Stimulated activated naive CD4-positive, alpha-beta T cell treated with Interleukin-2 at 50 U/mL for 16 hours (primary cell): Measurements from ENCODE around the gene TCAF2.
"Not testable (repeated sequence)": the region's sequence is repeated elsewhere in the genome, so short reads cannot be mapped to it uniquely, and the experiment has no call there.

Experiments
- DNase-seq: peaks from one replicate; lab custom pipeline; 2025; lab: John Stamatoyannopoulos, UW

TCAF2 gene

DNA sequence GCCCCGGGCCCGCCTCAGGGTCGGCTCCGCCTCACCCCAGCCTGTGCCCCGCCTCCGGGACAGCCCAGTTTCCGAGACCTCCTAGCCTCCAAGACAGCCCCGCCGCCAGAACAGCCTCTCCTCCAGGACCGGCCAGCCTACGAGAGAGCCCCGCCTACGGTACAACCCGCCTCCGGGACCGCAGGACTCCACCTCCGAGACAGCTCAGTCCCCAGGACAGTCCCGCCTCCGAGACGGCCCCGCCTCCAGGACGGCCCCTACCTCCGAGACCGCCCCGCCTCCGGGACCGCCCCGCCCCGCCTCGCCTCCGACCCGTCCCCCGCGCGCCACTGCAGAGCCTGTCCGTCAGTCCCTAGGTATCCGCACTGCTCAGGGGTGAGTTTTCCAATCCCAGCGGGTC, at the start of gene TCAF2:
TCAF2 (plus strand) TSS at position 329 of the 400 bp plus-strand sequence.
- not testable (repeated sequence) for DNase-seq

DNA sequence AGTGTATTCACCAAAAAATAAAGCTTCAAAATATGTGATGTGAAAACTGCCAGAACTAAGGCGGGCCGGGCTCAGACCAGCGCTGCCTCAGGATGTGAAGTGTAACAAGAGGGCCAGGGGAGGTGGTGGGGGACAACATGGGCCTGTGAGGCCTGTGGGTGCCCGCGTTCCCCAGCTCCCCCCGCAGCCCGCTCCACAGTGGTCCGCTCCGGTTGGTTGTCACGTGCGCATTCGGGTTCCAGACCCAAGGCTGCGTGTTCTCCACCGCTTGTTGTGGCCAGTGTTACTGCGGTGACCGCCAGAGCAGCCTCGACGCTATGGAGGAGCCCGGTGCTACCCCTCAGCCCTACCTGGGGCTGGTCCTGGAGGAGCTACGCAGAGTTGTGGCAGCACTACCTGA, 49.3 kb upstream of the TCAF2 start, which contains the start of gene CTAGE15:
CTAGE15 (plus strand) TSS at position 301 of the 400 bp plus-strand sequence; CDS start at position 318, 17 bp downstream.
- DNase-seq = not testable (repeated sequence)

DNA sequence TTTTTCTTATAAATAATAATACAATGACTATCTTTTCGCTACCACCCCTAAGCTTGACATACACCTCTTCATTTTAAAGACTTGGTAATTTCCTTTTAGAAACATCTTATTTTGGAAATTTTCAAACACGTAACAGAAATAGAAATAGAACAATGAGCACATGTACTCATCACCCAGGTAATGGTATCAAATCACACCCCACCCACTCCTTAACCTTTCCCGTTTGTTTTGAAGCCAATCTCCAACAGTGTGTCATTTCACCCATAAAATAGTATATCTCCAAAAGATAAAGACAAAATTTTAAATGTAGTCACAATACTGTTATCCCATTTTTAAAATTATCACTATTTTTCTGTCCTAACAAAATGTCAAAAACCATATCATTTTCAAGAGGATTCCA, 32.6 kb upstream of the TCAF2 start:
- DNase-seq = not testable (repeated sequence)

DNA sequence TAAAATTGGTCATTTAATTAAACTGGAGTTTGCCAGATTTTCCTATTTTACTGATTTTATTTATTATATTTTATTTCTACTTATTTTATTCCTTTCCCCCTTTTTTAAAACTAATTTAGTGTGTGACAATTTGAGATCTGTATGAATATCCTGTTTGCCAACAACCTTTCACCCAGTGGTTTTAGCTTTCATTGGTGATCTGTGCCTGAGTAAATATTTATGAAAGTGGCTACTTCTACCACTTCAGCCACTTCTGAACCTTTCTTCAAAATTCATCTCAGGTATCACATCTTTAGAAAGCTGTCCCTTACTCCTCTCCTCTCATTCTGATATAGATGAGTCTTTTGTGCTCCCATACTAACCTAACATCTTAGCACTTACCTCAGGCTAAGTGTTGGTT, 30.9 kb upstream of the TCAF2 start:
- not testable (repeated sequence) for DNase-seq

DNA sequence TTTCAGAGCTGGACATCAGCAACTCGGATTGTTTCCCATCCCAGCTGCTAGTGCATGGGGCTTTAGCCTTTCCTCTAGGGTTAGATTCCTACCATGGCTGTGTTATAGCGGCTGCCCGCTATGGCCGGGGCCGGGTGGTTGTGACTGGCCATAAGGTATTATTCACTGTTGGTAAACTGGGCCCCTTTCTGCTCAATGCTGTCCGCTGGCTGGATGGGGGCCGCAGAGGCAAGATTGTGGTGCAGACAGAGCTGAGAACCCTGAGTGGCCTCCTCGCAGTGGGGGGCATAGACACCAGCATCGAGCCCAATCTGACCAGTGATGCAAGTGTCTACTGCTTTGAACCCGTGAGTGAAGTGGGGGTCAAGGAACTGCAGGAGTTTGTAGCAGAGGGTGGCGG, 22.7 kb upstream of the TCAF2 start:
- DNase-seq = not testable (repeated sequence)

DNA sequence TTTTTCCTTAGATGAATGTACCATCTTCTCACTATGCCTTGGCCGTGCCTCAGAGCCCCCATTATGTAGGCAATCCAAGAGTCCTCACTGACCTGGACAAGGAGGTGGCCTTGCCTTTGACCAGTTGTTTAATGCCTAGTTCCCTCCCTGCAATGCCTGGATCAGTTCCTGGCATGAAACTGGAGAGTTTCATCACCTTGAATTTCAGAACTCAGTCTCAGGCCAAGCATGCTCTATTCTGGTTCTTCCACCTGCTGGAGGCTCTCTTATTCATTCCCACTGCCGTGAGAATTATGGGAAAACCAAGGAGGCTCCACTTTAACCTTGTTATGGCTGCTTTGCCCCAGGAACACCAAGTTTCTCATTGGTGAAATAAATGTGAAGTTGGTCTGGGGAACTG, 17.2 kb upstream of the TCAF2 start:
- DNase-seq = not testable (repeated sequence)

DNA sequence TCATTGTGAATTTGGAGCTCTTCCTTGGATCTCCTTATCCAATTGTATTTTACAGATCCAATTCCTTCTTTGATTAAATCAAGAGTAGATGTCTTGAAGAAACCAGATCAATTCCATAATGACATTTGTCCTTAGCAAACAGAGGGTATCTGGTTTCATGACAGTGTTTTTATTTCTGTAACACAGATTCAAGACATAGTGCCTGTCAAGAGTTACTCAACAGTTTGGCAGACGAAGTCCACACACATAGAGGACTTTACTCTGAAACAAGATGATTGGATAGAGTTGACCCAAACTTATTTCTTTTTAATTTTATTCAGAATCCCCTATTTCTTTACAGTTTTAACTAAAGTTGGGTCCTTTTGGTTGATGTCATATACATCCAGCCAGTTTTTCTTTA, 14.7 kb upstream of the TCAF2 start:
- not testable (repeated sequence) for DNase-seq

DNA sequence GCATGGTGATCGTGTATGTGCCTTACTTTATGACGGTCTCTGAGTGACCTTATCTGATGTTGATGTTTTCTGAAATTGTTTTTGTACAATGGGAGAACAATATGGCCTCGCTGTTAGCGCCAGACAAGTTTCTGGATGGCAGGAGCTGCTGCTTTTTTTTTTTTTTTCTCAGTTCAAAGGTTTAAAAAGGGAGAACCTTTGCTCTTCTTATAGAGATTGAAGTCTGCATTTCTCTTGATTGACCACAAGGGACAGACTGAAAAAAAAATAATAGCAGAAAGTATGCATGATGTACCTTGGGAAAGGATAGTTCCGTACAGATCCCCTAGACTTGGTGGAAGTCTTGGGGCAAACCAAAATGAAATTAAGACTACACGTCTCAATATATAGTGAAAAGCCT, 5.2 kb upstream of the TCAF2 start:
- not testable (repeated sequence) for DNase-seq

DNA sequence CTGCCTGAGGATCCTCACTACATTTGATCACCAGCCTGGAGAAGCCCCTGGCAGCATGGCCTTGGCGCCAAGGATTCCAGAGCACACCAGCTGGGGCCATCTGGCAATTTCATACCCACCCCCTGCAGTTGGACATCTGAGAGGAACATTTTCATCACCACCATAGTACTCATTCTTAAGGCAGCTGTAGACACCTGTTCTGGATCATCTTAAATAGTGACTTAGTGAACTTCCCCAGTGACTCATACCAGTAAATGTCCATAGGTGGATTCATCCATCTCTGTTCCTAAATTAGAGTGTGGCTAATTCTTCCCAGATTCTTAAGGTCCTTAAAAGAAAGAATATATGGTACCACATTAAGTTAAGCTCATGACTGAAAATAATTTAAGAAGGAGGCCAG, 3.6 kb upstream of the TCAF2 start:
- not testable (repeated sequence) for DNase-seq

DNA sequence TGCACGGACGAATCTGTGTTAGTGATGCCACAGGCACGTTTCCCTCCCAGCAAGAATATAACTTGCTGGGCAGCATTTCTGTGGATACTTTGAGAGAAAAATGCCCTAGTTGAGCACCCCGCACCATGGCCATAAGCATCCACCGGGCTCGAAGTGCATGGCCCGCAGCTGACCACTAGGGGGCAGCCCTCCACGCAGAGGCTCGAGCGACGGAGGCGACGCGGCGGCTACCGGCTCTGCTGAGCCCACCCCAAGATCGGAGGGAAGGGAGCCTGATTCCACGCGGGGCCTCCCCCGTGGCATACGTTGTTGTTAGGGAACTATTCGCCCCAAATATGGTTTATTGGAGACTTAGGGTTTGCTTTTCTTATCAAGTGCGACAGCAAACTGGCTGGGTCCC, 716 bp upstream of the TCAF2 start:
- not testable (repeated sequence) for DNase-seq

DNA sequence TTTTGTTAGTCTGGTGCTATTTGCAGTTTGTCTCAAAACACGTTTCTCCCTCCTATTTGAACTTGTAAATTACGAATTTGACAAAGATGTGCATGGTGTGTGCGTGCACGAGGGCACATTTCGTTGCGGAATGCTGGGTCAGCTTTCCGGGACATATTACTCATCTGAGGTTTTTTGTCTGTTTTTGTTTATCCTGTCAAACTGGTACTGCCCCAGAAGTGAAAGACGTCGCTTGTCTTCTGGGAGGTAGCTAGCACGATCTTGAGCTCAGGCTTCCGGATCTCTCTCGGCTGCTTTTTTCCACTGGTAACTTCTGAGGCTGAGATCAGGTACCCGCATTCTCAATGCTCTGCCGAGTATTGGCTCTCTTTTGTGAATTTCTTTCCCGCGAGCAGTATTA, 401 bp downstream of the TCAF2 start:
- not testable (repeated sequence) for DNase-seq

DNA sequence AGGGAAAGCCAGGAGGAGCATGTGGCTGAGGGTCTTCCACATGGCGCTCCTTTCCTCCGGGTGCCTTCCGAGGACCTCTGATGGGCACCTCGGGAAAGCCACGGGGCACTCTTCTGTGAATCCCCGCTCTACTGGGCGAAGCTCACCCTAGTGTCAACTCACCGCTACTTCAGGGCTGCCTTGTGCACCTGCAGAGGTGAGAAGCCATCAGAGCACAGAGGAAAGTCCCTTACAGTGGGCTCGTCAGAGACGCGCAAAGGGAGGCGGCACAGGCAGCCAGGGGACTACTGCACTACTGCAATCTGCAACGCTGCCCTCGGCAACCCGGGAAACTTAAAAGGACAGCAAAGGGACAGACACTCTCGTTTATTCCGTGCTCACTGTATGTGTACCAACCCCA, 1.4 kb downstream of the TCAF2 start:
- not testable (repeated sequence) for DNase-seq

DNA sequence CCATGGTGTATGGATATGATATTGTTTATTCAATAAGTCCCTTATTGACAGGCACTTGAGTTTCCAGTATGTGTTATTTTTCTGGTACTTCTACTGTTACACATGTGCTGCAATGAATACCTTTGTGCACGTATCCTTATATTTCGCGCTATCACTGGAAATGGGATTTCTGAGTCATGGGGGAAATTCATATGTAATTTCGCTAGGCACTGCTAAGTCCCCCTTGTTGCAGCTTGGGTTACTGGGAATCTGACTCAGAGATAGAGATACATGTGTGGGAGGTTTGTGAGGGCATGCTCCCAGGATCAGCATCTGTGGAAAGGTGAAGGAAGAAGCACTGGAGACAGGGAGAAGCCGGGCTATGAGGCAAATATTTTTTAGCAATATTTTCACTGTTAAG, 9.9 kb downstream of the TCAF2 start:
- not testable (repeated sequence) for DNase-seq

DNA sequence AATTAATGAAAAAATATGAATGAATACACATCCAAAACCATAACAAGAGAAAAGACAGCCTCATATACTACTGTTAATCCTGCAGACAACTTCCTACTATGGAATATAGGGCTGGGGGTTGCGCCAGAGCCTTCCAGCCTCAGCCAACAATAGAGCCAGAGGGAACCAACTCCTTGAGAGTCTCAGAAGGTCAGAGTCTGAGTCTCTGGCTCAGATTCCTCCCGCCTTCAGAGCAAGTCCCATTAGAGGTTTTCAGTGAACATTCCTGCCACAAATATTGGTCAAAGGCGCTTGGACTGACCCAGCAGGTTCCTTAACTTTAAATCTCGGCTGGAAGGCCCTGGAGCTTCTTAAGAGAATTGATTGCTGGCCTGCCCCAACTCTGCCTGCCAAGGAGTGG, 11.7 kb downstream of the TCAF2 start:
- DNase-seq = not testable (repeated sequence)

DNA sequence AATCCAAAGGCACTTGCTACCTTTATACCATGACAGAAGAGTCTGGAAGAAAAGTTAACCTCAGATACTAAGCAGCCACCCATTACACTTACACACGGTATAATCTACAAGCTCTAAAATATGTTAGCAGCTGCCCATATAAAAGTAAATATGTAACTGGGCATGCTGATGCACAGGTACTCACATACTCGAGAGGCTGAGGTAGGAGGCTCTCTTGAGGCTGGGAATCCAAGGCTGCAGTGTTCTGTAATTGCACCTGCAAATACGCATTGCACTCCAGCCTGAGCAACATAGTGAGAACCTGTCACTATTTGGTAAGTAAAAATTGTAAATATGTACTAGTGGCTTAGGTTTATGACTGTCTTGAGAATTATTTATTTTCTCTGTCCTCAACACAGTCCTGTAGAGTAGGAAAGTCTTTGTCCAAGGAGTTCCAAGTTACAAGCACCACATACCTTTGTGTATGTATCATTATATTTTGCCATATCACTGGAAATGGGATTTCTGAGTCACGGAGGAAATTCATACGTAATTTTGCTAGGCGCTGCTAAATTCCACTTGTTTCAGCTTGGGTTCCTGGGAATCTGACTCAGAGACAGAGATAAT, 12.3 kb downstream of the TCAF2 start:
- not testable (repeated sequence) for DNase-seq

DNA sequence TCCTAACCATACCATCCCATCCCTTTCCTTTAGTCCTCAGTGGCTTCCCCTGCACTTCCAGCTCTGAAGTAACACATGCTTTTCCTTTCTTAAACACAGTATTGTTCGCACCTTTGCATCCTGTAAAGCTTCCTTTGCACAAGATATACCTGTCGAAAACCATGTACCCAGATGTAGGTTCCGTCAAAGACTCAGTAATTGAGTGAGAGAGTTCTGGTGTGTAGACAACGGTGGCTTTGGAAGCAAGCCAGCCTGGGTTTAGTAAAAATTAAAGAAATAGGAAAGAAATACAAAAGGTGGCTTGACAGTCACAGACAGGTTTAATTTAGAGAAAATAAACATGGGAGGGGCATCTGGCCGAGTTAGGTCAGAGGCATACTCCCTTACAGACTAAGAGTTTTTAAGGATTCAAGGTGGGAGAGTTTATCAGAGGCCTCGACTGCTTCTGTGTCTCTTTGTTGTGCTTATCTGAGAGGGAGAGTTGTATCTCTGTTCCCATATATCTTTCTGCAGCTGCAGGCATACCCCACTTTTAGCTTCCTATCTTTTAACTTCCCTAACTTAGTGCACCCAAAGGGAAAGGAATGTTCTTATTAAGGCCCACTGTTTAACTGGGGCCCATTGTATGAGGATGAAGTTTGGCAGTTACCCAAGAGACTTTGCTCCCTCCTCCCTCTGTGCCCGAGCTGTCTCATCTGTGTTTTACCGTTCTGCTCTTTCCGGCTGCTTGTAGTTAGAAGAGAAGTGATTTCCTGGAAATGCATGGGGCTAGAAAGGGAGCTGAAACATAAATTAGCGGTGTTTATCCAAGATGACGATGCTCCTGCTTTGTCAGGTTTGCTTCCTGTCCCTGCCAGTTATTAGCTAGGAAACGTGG, 14.8 kb downstream of the TCAF2 start:
- DNase-seq = not testable (repeated sequence)

DNA sequence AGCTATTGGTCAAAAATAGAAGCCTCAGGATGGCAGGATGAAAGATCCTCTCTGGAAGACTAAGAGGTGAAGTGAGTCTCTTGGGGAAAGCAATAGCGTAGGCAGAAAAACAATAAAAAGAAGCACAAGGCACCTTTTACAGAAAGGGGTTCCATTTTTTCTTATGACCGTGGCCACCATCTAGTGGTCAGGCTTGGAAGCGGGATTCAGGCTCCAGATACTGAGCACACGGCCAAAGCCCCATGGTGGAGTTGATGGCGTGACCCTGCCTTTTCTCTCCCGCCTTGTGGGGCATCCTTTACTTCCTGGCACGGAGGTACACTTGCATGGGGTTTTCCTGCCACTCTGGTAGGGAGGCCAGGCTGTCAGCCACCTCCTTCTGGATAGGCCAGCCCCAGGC, 18.6 kb downstream of the TCAF2 start:
- not testable (repeated sequence) for DNase-seq

DNA sequence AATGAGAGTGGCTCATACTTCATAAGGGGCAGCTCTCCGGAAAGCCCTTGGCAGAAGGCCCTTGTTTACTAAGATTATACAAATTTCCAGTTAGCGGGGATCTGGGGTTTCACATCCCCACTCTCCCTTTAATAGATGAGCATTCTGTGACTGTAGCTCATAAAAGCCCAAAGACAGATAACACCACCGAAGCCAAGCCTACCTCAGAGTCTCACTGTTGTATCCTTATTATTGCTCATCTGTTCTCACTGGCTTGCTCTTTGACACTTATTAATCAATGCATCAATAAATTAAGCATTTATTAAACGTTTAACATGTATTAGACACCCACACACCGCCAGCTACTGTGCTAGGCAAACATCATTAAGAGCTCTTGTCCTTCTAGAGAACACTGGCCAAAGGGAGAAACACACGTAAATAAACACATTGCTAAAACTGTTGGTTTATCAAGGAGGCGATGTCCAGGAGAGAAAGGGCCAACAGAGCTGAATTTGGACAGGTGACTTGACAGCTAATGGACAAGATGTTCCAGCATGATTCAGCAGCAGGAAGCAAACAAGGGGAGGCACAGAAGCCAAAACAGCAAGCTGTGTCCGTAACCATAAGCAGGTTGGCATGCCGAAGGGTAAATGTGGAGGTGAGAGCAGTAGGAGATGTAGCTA, 19.9 kb downstream of the TCAF2 start:
- DNase-seq = not testable (repeated sequence)

DNA sequence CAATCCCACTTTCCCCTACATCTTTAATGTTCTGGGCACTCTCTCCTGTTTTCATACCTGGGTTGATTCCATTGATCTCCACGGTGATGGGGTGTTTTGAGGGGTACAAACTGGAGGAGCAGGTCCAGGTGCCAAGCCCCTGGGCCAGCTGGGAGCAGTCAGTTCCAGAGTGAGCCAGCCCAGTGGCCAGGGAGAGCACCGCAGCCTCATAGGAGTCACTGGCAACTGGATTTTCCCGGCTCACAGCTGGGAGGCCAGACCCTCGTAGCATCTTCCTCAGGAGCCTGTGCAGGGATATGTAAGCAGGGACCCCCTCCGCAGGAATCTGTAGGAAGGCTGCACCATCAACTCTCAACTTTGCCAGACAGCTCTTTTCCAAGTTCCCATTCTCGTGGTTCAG, 25.8 kb downstream of the TCAF2 start:
- DNase-seq = not testable (repeated sequence)

DNA sequence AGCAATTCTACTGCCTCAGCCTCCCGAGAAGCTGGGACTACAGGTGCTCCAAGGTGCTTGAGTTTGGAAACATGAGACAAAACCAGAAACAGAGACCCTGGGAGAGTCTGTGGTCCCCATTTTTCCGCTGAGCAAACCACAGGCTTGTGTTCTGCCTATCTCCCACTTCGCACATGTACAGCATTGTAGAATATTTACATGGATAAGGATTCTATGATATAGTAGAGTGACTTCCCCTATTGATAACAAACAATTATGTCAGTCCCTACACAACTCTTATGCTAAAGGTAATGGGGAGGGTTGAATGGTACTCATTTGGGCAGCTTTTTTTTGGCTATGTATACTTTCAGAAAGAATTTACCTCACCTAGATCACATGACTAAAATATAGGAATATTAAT, 29.1 kb downstream of the TCAF2 start:
- DNase-seq = not testable (repeated sequence)

DNA sequence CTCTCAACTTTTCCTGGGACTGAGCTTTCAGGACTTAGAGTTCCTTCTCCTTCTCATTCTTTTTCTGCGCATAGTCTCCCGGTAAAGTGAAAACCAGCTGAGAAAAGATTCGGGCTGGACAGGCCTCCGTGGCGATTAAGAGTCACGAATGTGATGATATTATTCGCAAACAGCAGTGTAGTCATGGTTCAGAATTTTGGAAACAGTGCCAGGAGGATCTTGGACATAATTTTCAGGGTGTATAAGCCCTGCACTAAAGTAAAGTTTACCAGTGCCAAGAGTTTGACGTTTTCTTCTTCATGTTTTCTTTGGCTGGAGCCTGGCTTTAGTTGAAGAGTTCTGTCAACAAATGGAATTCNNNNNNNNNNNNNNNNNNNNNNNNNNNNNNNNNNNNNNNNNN, 29.7 kb downstream of the TCAF2 start:
- DNase-seq = not testable (repeated sequence)
